ENCODE measurements around the gene S1PR1.

S1PR1 gene

GRCh38 chr1:101275672-101276071 lies 38.9 kb downstream of the S1PR1 start:
- no peak for TF ChIP-seq CTCF (IDR thresholded peaks at IDR 0.05; ENCODE audit: low read depth, low read length)
- no peak for DNase-seq (ENCODE audit: extremely low read depth, low read depth)

GRCh38 chr1:101276818-101277217 lies 40.0 kb downstream of the S1PR1 start:
- DNase-seq (ENCODE audit: extremely low read depth, low read depth), result no peak
- TF ChIP-seq CTCF (IDR thresholded peaks at IDR 0.05; ENCODE audit: low read depth, low read length), result no peak

GRCh38 chr1:101278238-101278637 lies 41.4 kb downstream of the S1PR1 start:
- no peak for DNase-seq (ENCODE audit: extremely low read depth, low read depth)
- no peak for TF ChIP-seq CTCF (IDR thresholded peaks at IDR 0.05; ENCODE audit: low read depth, low read length)

- DNase-seq (ENCODE audit: extremely low read depth, low read depth), result no peak
- TF ChIP-seq CTCF (IDR thresholded peaks at IDR 0.05; ENCODE audit: low read depth, low read length), result no peak
Observed at GRCh38 chr1:101278845-101279244, 42.0 kb downstream of the S1PR1 start.

GRCh38 chr1:101280049-101280592 lies 43.3 kb downstream of the S1PR1 start:
- no peak for DNase-seq (ENCODE audit: extremely low read depth, low read depth)
- no peak for TF ChIP-seq CTCF (IDR thresholded peaks at IDR 0.05; ENCODE audit: low read depth, low read length)

GRCh38 chr1:101280942-101281654 lies 44.3 kb downstream of the S1PR1 start:
- DNase-seq (ENCODE audit: extremely low read depth, low read depth), result no peak
- no peak for TF ChIP-seq CTCF (IDR thresholded peaks at IDR 0.05; ENCODE audit: low read depth, low read length)

- DNase-seq (ENCODE audit: extremely low read depth, low read depth), result no peak
- no peak for TF ChIP-seq CTCF (IDR thresholded peaks at IDR 0.05; ENCODE audit: low read depth, low read length)
Observed at GRCh38 chr1:101281751-101282150, 44.9 kb downstream of the S1PR1 start.
